ENCODE measurements around the gene PHACTR1.

DNA sequence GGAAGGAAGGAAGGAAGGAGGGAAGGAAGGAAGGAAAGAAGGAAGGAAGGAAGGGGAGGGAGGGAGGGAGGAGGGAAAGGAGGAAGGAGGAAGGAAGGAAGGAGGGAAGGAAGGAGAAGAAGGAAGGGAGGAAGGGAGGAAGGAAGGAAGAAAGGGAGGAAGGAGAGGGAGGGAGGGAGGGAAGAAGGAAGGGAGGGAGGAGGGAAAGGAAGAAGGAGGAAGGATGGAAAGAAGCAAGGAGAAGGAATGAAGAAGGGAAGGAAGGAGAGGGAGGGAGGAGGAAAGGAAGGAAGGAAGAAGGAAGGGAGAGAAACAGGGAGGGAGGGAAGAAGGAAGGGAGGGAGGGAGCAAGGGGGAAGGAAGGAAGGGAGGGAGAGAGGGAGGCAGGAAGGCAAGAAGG lies 204.9 kb downstream of the PHACTR1 start:
- TF ChIP-seq, protein P1, sequence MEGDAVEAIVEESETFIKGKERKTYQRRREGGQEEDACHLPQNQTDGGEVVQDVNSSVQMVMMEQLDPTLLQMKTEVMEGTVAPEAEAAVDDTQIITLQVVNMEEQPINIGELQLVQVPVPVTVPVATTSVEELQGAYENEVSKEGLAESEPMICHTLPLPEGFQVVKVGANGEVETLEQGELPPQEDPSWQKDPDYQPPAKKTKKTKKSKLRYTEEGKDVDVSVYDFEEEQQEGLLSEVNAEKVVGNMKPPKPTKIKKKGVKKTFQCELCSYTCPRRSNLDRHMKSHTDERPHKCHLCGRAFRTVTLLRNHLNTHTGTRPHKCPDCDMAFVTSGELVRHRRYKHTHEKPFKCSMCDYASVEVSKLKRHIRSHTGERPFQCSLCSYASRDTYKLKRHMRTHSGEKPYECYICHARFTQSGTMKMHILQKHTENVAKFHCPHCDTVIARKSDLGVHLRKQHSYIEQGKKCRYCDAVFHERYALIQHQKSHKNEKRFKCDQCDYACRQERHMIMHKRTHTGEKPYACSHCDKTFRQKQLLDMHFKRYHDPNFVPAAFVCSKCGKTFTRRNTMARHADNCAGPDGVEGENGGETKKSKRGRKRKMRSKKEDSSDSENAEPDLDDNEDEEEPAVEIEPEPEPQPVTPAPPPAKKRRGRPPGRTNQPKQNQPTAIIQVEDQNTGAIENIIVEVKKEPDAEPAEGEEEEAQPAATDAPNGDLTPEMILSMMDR (IDR thresholded peaks at IDR 0.05; ENCODE audit: low read depth, low read length), result no peak
- no peak for TF ChIP-seq EZH2phosphoT487 (IDR thresholded peaks at IDR 0.05; ENCODE audit: low read depth)

Data from OCI-LY3 (cell line).